HG02759 (cell line): ENCODE measurements around the gene EXO1.
"Not testable (repeated sequence)": the region's sequence is repeated elsewhere in the genome, so short reads cannot be mapped to it uniquely, and the experiment has no call there.

Source experiments
- ATAC-seq: cut with Tn5 transposase; IDR thresholded peaks from one replicate; pipeline ENCODE4 v1.9.1; 2021; ENCODE audit warnings: mild to moderate bottlenecking, moderate library complexity; ENCODE audit not compliant: unreplicated experiment

EXO1 gene

GRCh38 chr1:241834733-241835377 lies 13.1 kb upstream of the EXO1 start:
- no peak for ATAC-seq

GRCh38 chr1:241836941-241837340 lies 11.1 kb upstream of the EXO1 start:
- no peak for ATAC-seq

- no peak for ATAC-seq
Observed at GRCh38 chr1:241837416-241837815, 10.6 kb upstream of the EXO1 start.

GRCh38 chr1:241837901-241838300 lies 10.1 kb upstream of the EXO1 start:
- ATAC-seq: no peak

- peak; percentile 39 for ATAC-seq
Observed at GRCh38 chr1:241838897-241839296, 9.1 kb upstream of the EXO1 start.

- ATAC-seq: peak; percentile 87
Observed at GRCh38 chr1:241839369-241839979, 8.5 kb upstream of the EXO1 start.

GRCh38 chr1:241840164-241840563 lies 7.8 kb upstream of the EXO1 start:
- no peak for ATAC-seq

GRCh38 chr1:241841691-241842090 lies 6.3 kb upstream of the EXO1 start:
- no peak for ATAC-seq

- ATAC-seq: no peak
Observed at GRCh38 chr1:241842565-241842964, 5.4 kb upstream of the EXO1 start.

- no peak for ATAC-seq
Observed at GRCh38 chr1:241844593-241844992, 3.4 kb upstream of the EXO1 start.

- ATAC-seq: no peak
Observed at GRCh38 chr1:241846375-241846774, 1.6 kb upstream of the EXO1 start.

GRCh38 chr1:241846862-241847539 lies 1.0 kb upstream of the EXO1 start:
- no peak for ATAC-seq

GRCh38 chr1:241847540-241847795 lies 536 bp upstream of the EXO1 start:
- ATAC-seq: no peak

- no peak for ATAC-seq
Observed at GRCh38 chr1:241848686-241849344, 811 bp downstream of the EXO1 start.

GRCh38 chr1:241849345-241849695 lies 1.3 kb downstream of the EXO1 start:
- ATAC-seq: no peak

- ATAC-seq: not testable (repeated sequence)
Observed at GRCh38 chr1:241855545-241856140, 7.6 kb downstream of the EXO1 start.

- ATAC-seq: peak; percentile 80
Observed at GRCh38 chr1:241857131-241857530, 9.1 kb downstream of the EXO1 start.

- no peak for ATAC-seq
Observed at GRCh38 chr1:241860922-241861321, 12.9 kb downstream of the EXO1 start.

- no peak for ATAC-seq
Observed at GRCh38 chr1:241869022-241869421, 21.0 kb downstream of the EXO1 start.

- no peak for ATAC-seq
Observed at GRCh38 chr1:241870336-241870735, 22.3 kb downstream of the EXO1 start.

GRCh38 chr1:241870746-241871430 lies 22.9 kb downstream of the EXO1 start:
- ATAC-seq: no peak
